NCI-H1436 treated with DMSO at 0.1 percent for 48 hours (cell line): ENCODE results near the gene ADAM22.

Experiments used
- DNase-seq: peaks from one replicate; lab custom pipeline; 2025; lab: John Stamatoyannopoulos, UW

The ADAM22 gene

GRCh38 chr7:88218836-88219605 lies 285.0 kb downstream of the ADAM22 start:
- DNase-seq = no peak

- DNase-seq = no peak
These were observed 286.0 kb downstream of the ADAM22 start, which contains the start of gene SRI for GRCh38 chr7:88219781-88220747. TSS of gene SRI (minus strand) at chr7:88220038. CDS start at chr7:88220026, 12 bp downstream.

- no peak for DNase-seq
These were observed 289.2 kb downstream of the ADAM22 start for GRCh38 chr7:88223265-88223664.

GRCh38 chr7:88224601-88225275 lies 290.7 kb downstream of the ADAM22 start:
- DNase-seq = no peak

- no peak for DNase-seq
These were observed 292.1 kb downstream of the ADAM22 start for GRCh38 chr7:88226201-88226600.

- DNase-seq = no peak
These were observed 292.9 kb downstream of the ADAM22 start for GRCh38 chr7:88226886-88227516.

GRCh38 chr7:88229302-88229995 lies 295.4 kb downstream of the ADAM22 start:
- DNase-seq = no peak

GRCh38 chr7:88230646-88231045 lies 296.6 kb downstream of the ADAM22 start:
- no peak for DNase-seq

GRCh38 chr7:88233828-88234227 lies 299.8 kb downstream of the ADAM22 start:
- no peak for DNase-seq

GRCh38 chr7:88239852-88240251 lies 305.8 kb downstream of the ADAM22 start:
- no peak for DNase-seq

GRCh38 chr7:88243345-88243909 lies 309.4 kb downstream of the ADAM22 start:
- DNase-seq = no peak

- DNase-seq = no peak
These were observed 310.2 kb downstream of the ADAM22 start for GRCh38 chr7:88244258-88244657.
